Measurements from ENCODE around the gene ST8SIA3. TPM values are rescaled to one million over a fixed set of nuclear protein-coding genes. Genes with fewer than 3 reads are reported as not detected.

ST8SIA3 gene
- not detected in 2 replicates for total RNA-seq

GRCh38 chr18:57352271-57352701 is at the start of gene ST8SIA3:
Gene ST8SIA3 (plus strand): TSS chr18:57352557. CDS start chr18:57352847, 290 bp downstream.

Other genes starting within 250 kb of the ST8SIA3 start
- not detected in 2 replicates for gene BOD1L2, start 205.5 kb upstream of the ST8SIA3 start, total RNA-seq
- gene ONECUT2, start 82.8 kb downstream of the ST8SIA3 start, total RNA-seq = under 0.01 TPM in 2 replicates
- gene FECH, start 234.1 kb downstream of the ST8SIA3 start, total RNA-seq = 28.4 and 34.7 TPM in 2 replicates